H1 (cell line): ENCODE data around the gene PTGES2. TPM values are rescaled to one million over a fixed set of nuclear protein-coding genes. Genes with fewer than 3 reads are reported as not detected.

Source experiments
- CTCF ChIA-PET: fragments of 300-600 bp; sonication (Branson Sonifier 250); formaldehyde crosslinking; loops from one replicate; lab custom pipeline; 2021; ENCODE audit not compliant: partially characterized antibody; lab: Charles Lee
- POLR2A ChIA-PET: fragments of 300-600 bp; sonication (Branson Sonifier 250); formaldehyde crosslinking; loops from one replicate; lab custom pipeline; 2021; ENCODE audit warnings: inconsistent platforms; ENCODE audit not compliant: partially characterized antibody; lab: Charles Lee
- DNase-seq, 2 experiments: peaks; one replicate each; pipeline versions ENCODE4 v3.0.0 to v3.0.0-alpha.2; 2010 to 2022; ENCODE audit warnings: low spot score in 2 of 2, low read depth in 1 of 2, mixed read lengths in 1 of 2
- FAIRE-seq: peaks from 2 replicates; lab custom pipeline; 2011; peaks lifted over from hg19 to GRCh38; lab: Jason Lieb, UNC
- H2AFZ ChIP-seq: 2 replicates; pipeline ENCODE4 v1.8.1; 2012; ENCODE audit warnings: low read length, inconsistent platforms
- H2AK5ac ChIP-seq: 2 replicates; pipeline ENCODE4 v1.6.1; 2013; ENCODE audit warnings: low read depth, low read length
- H2BK120ac ChIP-seq: replicated peaks from 2 replicates; pipeline ENCODE3; 2013; ENCODE audit warnings: low read depth, low read length, inconsistent platforms
- H2BK12ac ChIP-seq: 2 replicates; pipeline ENCODE4 v1.6.1; 2013; ENCODE audit warnings: low read depth, low read length
- H2BK15ac ChIP-seq: 2 replicates; pipeline ENCODE4 v1.6.1; 2013; ENCODE audit warnings: low read length
- H2BK20ac ChIP-seq: 2 replicates; pipeline ENCODE4 v1.6.1; 2013; ENCODE audit warnings: low read length
- H2BK5ac ChIP-seq: 2 replicates; pipeline ENCODE4 v1.6.1; 2013; ENCODE audit warnings: low read depth, low read length
- H3K14ac ChIP-seq: 2 replicates; pipeline ENCODE4 v1.6.1; 2013; ENCODE audit warnings: inconsistent platforms; ENCODE audit not compliant: insufficient read length
- H3K18ac ChIP-seq: 2 replicates; pipeline ENCODE4 v1.6.1; 2013; ENCODE audit warnings: low read length; ENCODE audit errors: extremely low read depth
- H3K23ac ChIP-seq: 2 replicates; pipeline ENCODE4 v1.6.1; 2013; ENCODE audit warnings: inconsistent platforms; ENCODE audit not compliant: insufficient read length
- H3K23me2 ChIP-seq: 2 replicates; pipeline ENCODE4 v1.6.1; 2013; ENCODE audit warnings: low read depth, low read length
- H3K27ac ChIP-seq: 2 replicates; pipeline ENCODE4 v1.6.1; 2011; ENCODE audit warnings: low read depth, low read length, inconsistent platforms
- H3K27me3 ChIP-seq, 4 experiments: replicated peaks in 1 of 4; 1 replicate in 1 of 4; 2 replicates in 3 of 4; pipeline versions ENCODE4 v1.6.1 to v1.8.1; 2011 to 2013; ENCODE audit warnings: low read length in 3 of 4, mild to moderate bottlenecking in 3 of 4, inconsistent platforms in 2 of 4, mixed read lengths in 2 of 4, moderate library complexity in 1 of 4; ENCODE audit not compliant: control insufficient read depth in 3 of 4, insufficient read depth in 3 of 4; ENCODE audit errors: extremely low read depth in 1 of 4
- H3K36me3 ChIP-seq, 4 experiments: 2 replicates each; pipeline versions ENCODE4 v1.6.1 to v1.8.1; 2011 to 2013; ENCODE audit warnings: mild to moderate bottlenecking in 4 of 4, low read length in 3 of 4, moderate library complexity in 2 of 4, control low read depth in 1 of 4, inconsistent platforms in 1 of 4; ENCODE audit not compliant: insufficient read depth in 4 of 4, control insufficient read depth in 2 of 4
- H3K4ac ChIP-seq: replicated peaks from 2 replicates; pipeline ENCODE3; 2013; ENCODE audit warnings: low read length, low read depth, mixed read lengths, inconsistent platforms; ENCODE audit not compliant: insufficient read length
- H3K4me1 ChIP-seq, 4 experiments: replicated peaks in 1 of 4; 1 replicate in 1 of 4; 2 replicates in 3 of 4; pipeline versions ENCODE4 v1.6.1 to v1.8.1; 2011 to 2013; ENCODE audit warnings: low read length in 3 of 4, inconsistent platforms in 2 of 4, mixed read lengths in 1 of 4; ENCODE audit not compliant: insufficient read depth in 4 of 4, control insufficient read depth in 3 of 4
- H3K4me2 ChIP-seq, 2 experiments: 2 replicates each; pipeline versions ENCODE4 v1.6.1 to v1.8.1; 2011 to 2013; ENCODE audit warnings: low read depth in 2 of 2, low read length in 2 of 2, control low read depth in 1 of 2, inconsistent platforms in 1 of 2, mild to moderate bottlenecking in 1 of 2; ENCODE audit not compliant: insufficient read depth in 1 of 2
- H3K4me3 ChIP-seq, 4 experiments: fragments of 200-600, 300-600 bp in 1 of 4; sonication (generic), shearing (Covaris generic), sonication (Bioruptor Twin) in 1 of 4; 2 replicates each; pipeline versions ENCODE4 v1.5.1 to v1.8.1; 2011 to 2016; ENCODE audit warnings: low read length in 4 of 4, low read depth in 3 of 4, control low read depth in 2 of 4, inconsistent platforms in 2 of 4, mild to moderate bottlenecking in 2 of 4, mixed read lengths in 1 of 4, moderate library complexity in 1 of 4; ENCODE audit not compliant: insufficient read depth in 2 of 4; ENCODE audit errors: extremely low read depth in 1 of 4
- H3K56ac ChIP-seq: replicated peaks from 2 replicates; pipeline ENCODE3; 2013; ENCODE audit warnings: low read depth, mild to moderate bottlenecking, mixed read lengths, low read length, inconsistent platforms; ENCODE audit not compliant: insufficient read length
- H3K79me1 ChIP-seq: 2 replicates; pipeline ENCODE4 v1.6.1; 2013; ENCODE audit warnings: low read depth, low read length, control low read depth
- H3K79me2 ChIP-seq, 2 experiments: 2 replicates each; pipeline versions ENCODE4 v1.6.1 to v1.8.1; 2012 to 2013; ENCODE audit warnings: low read length in 2 of 2, mild to moderate bottlenecking in 2 of 2, inconsistent platforms in 1 of 2; ENCODE audit not compliant: insufficient read depth in 2 of 2, control insufficient read depth in 1 of 2
- H3K9ac ChIP-seq, 4 experiments: replicated peaks in 1 of 4; 1 replicate in 1 of 4; 2 replicates in 3 of 4; pipeline versions ENCODE4 v1.6.1 to v1.8.1; 2011 to 2013; ENCODE audit warnings: low read depth in 3 of 4, low read length in 3 of 4, control low read depth in 2 of 4, mild to moderate bottlenecking in 2 of 4, moderate library complexity in 2 of 4, inconsistent platforms in 1 of 4; ENCODE audit errors: extremely low read depth in 1 of 4
- H3K9me3 ChIP-seq, 2 experiments: 2 replicates each; pipeline versions ENCODE4 v1.6.1 to v1.8.1; 2012 to 2013; ENCODE audit warnings: mild to moderate bottlenecking in 2 of 2, moderate library complexity in 2 of 2, control low read depth in 1 of 2, inconsistent platforms in 1 of 2, low read depth in 1 of 2, low read length in 1 of 2, mixed read lengths in 1 of 2; ENCODE audit not compliant: insufficient read depth in 2 of 2
- H4K20me1 ChIP-seq, 2 experiments: replicated peaks in 1 of 2; 2 replicates each; pipeline versions ENCODE3 to v1.8.1; 2011 to 2013; ENCODE audit warnings: inconsistent platforms in 2 of 2, low read length in 2 of 2, mild to moderate bottlenecking in 1 of 2; ENCODE audit not compliant: insufficient read depth in 2 of 2, control insufficient read depth in 1 of 2
- H4K5ac ChIP-seq: 2 replicates; pipeline ENCODE4 v1.6.1; 2013; ENCODE audit warnings: low read length, low read depth, mixed read lengths, inconsistent platforms; ENCODE audit not compliant: insufficient read length
- H4K8ac ChIP-seq: 2 replicates; pipeline ENCODE4 v1.8.0; 2013; ENCODE audit warnings: mild to moderate bottlenecking, moderate library complexity, low read length, inconsistent platforms; ENCODE audit not compliant: insufficient read depth; ENCODE audit errors: extremely low read depth
- H4K91ac ChIP-seq: replicated peaks from 2 replicates; pipeline ENCODE3; 2013; ENCODE audit warnings: low read length, mixed read lengths, inconsistent platforms; ENCODE audit not compliant: insufficient read length
- FOSL1 ChIP-seq: IDR thresholded peaks from 2 replicates; pipeline ENCODE4 v1.6.1; 2011; ENCODE audit warnings: mild to moderate bottlenecking, low read depth, low read length, moderate library complexity; ENCODE audit not compliant: insufficient read depth
- GABPA ChIP-seq: IDR thresholded peaks from 2 replicates; pipeline ENCODE4 v1.6.1; 2011; ENCODE audit warnings: mild to moderate bottlenecking, low read length, moderate library complexity, borderline replicate concordance; ENCODE audit not compliant: insufficient read depth
- HDAC2 ChIP-seq, 2 experiments: fragments of 300-600 bp in 1 of 2; sonication (generic) in 1 of 2; IDR thresholded peaks; 2 replicates each; pipeline ENCODE4 v1.6.1; 2011 to 2012; ENCODE audit warnings: low read depth in 2 of 2, low read length in 2 of 2, mild to moderate bottlenecking in 2 of 2, moderate library complexity in 2 of 2, borderline replicate concordance in 1 of 2, inconsistent platforms in 1 of 2
- JUN ChIP-seq: IDR thresholded peaks from 2 replicates; pipeline ENCODE4 v1.6.1; 2011; ENCODE audit warnings: low read depth, mild to moderate bottlenecking, improper control_type of control experiment, low read length
- MAFK ChIP-seq: IDR thresholded peaks from 2 replicates; pipeline ENCODE4 v1.6.1; 2012; ENCODE audit warnings: low read depth, mild to moderate bottlenecking, improper control_type of control experiment, low read length
- NANOG ChIP-seq: IDR thresholded peaks from 2 replicates; pipeline ENCODE4 v1.6.1; 2011; ENCODE audit warnings: low read length, low read depth, mild to moderate bottlenecking, inconsistent platforms; ENCODE audit not compliant: insufficient read depth, poor library complexity, severe bottlenecking
- NRF1 ChIP-seq: IDR thresholded peaks from 2 replicates; pipeline ENCODE4 v1.6.1; 2011; ENCODE audit warnings: mild to moderate bottlenecking, low read depth, low read length, improper control_type of control experiment
- WGBS, 2 experiments: shearing (Covaris generic) in 1 of 2; methylation state at CpG; one replicate each; pipeline versions ENCODE4 v1.1.6 to v1.1.7; 2013 to 2015; ENCODE audit warnings: low lambda C conversion rate in 2 of 2, mixed read lengths in 2 of 2, inconsistent platforms in 1 of 2, low coverage in 1 of 2, missing lambda C conversion rate in 1 of 2; ENCODE audit not compliant: insufficient replicate concordance in 2 of 2, insufficient coverage in 1 of 2, insufficient read length in 1 of 2; ENCODE audit errors: extremely low coverage in 1 of 2, missing lambda C conversion rate in 1 of 2; 5-methylcytosine and 5-hydroxymethylcytosine counted together
- polyA plus RNA-seq, 7 experiments: library from polyadenylated mRNA; depleted of rRNA in 3 of 7; stranded (reverse) in 5 of 7; unstranded in 2 of 7; fragments of >200 nt in 5 of 7; fragments of 200-250 nt in 2 of 7; gene quantifications; 1 replicate in 5 of 7; 2 replicates in 1 of 7; 4 replicates in 1 of 7; pipeline versions ENCODE4 v1.2.1 to v1.2.3, GENCODE V29; 2011 to 2013; ENCODE audit warnings: missing spikeins in 2 of 7, mixed read lengths in 2 of 7
- total RNA-seq: library from RNA; stranded (reverse); fragmentation: NEBNext Ultra II Directional; extraction: Animal tissue kit (Norgen Biotek cat#: 25700); gene quantifications from 2 replicates; pipeline ENCODE4 v1.2.1, GENCODE V29; 2021
- TF ChIP-seq, protein P1 (sequence below), 3 experiments: IDR thresholded peaks; 1 replicate in 2 of 3; 2 replicates in 1 of 3; pipeline versions ENCODE4 v1.5.1 to v1.6.1; 2011; ENCODE audit warnings: low read length in 3 of 3, mild to moderate bottlenecking in 3 of 3, inconsistent platforms in 2 of 3, low read depth in 1 of 3, moderate library complexity in 1 of 3; ENCODE audit not compliant: insufficient read depth in 1 of 3; ENCODE audit errors: control extremely low read depth in 1 of 3

The PTGES2 gene
- total and polyA plus RNA-seq, 2 of the 8 experiments (the other 6 are each of a cell fraction or from before 2014, with no cell fraction given) = 80.7 to 81.2 TPM

- H2BK12ac ChIP-seq = no peak overlapping the region
- CTCF ChIA-PET = interaction anchor here (0.6 to 10.5 kb wide), 8 partner anchors 9 to 1915 kb away, joined by 3 to 114 read pairs (median 4); no protein-coding TSS in a partner anchor
Measured at GRCh38 chr9:128105538-128106175, 21.9 kb downstream of the PTGES2 start.

More at GRCh38 chr9:128105538-128106175, 21.9 kb downstream of the PTGES2 start:
- no peak for FAIRE-seq
- Histone ChIP-seq H2AFZ (no peak overlapping the region), H3K4me1 (peaks cover 0 to 6% (median 4%) of the 10 kb centered on the region in 4 experiments; a peak in 5 of 7 replicates), H4K91ac (no peak overlapping the region), H3K79me2 (peaks cover 0 to 1% of the 10 kb centered on the region in 2 experiments; a peak in 1 of 4 replicates), H3K23ac (no peak overlapping the region), H2BK20ac (no peak overlapping the region), H3K23me2 (no peaks in the 10 kb centered on the region), H3K27me3 (no peaks in the 10 kb centered on the region), H2BK15ac (no peak overlapping the region), H2BK120ac (no peak overlapping the region), H3K4ac (no peak overlapping the region), H2AK5ac (no peak overlapping the region), H3K79me1 (peaks cover 2% of the 10 kb centered on the region; the same call in 1 of the 2 replicates), H3K56ac (no peak overlapping the region), H3K18ac (no peak overlapping the region), H3K14ac (no peak overlapping the region), H4K20me1 (peaks cover 4 to 23% of the 10 kb centered on the region in 2 experiments), H2BK5ac (no peak overlapping the region; the same call in 1 of the 2 replicates), H3K4me3 (no peak overlapping the region), H3K9me3 (no peaks in the 10 kb centered on the region), H3K27ac (no peak overlapping the region), H4K5ac (no peak overlapping the region), H4K8ac (no peak overlapping the region; the same call in 1 of the 2 replicates), H3K4me2 (no peak overlapping the region), H3K36me3 (peaks cover 25 to 56% (median 44%) of the 10 kb centered on the region in 4 experiments), H3K9ac (no peak overlapping the region; a peak in 1 of 7 replicates)
- POLR2A ChIA-PET = interaction anchor here (1.8 to 12.1 kb wide), 3 partner anchors 10 to 14 kb away, joined by 5 to 119 read pairs (median 33); no protein-coding TSS in a partner anchor
- TF ChIP-seq NANOG (no peak), HDAC2 (IDR thresholded peaks at IDR 0.05; ENCODE audit: borderline replicate concordance in 1 of 2, low read depth in 2 of 2, low read length in 2 of 2) (no peak), MAFK (no peak), GABPA (no peak), JUN (no peak), NRF1 (no peak), FOSL1 (no peak)
- TF ChIP-seq, protein P1, sequence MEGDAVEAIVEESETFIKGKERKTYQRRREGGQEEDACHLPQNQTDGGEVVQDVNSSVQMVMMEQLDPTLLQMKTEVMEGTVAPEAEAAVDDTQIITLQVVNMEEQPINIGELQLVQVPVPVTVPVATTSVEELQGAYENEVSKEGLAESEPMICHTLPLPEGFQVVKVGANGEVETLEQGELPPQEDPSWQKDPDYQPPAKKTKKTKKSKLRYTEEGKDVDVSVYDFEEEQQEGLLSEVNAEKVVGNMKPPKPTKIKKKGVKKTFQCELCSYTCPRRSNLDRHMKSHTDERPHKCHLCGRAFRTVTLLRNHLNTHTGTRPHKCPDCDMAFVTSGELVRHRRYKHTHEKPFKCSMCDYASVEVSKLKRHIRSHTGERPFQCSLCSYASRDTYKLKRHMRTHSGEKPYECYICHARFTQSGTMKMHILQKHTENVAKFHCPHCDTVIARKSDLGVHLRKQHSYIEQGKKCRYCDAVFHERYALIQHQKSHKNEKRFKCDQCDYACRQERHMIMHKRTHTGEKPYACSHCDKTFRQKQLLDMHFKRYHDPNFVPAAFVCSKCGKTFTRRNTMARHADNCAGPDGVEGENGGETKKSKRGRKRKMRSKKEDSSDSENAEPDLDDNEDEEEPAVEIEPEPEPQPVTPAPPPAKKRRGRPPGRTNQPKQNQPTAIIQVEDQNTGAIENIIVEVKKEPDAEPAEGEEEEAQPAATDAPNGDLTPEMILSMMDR (IDR thresholded peaks at IDR 0.05; ENCODE audit: control extremely low read depth in 1 of 3, insufficient read depth in 1 of 3, low read depth in 1 of 3, low read length in 3 of 3) = no peak
- WGBS, 2 experiments = 84% methylated on average over 21 of the region's 21 CpGs; no CpG with 5 or more reads in 1 of the 2 experiments
- DNase-seq = no peak
